H1 (cell line): ENCODE measurements around the gene LTBP3. TPM values are rescaled to one million over a fixed set of nuclear protein-coding genes. Genes with fewer than 3 reads are reported as not detected.

ENCODE experiments used
- CTCF ChIA-PET: fragments of 300-600 bp; sonication (Branson Sonifier 250); formaldehyde crosslinking; loops from one replicate; lab custom pipeline; 2021; ENCODE audit not compliant: partially characterized antibody; lab: Charles Lee
- POLR2A ChIA-PET: fragments of 300-600 bp; sonication (Branson Sonifier 250); formaldehyde crosslinking; loops from one replicate; lab custom pipeline; 2021; ENCODE audit warnings: inconsistent platforms; ENCODE audit not compliant: partially characterized antibody; lab: Charles Lee
- DNase-seq, 2 experiments: peaks; one replicate each; pipeline versions ENCODE4 v3.0.0 to v3.0.0-alpha.2; 2010 to 2022; ENCODE audit warnings: low spot score in 2 of 2, low read depth in 1 of 2, mixed read lengths in 1 of 2
- FAIRE-seq: peaks from 2 replicates; lab custom pipeline; 2011; peaks lifted over from hg19 to GRCh38; lab: Jason Lieb, UNC
- H2AFZ ChIP-seq: 2 replicates; pipeline ENCODE4 v1.8.1; 2012; ENCODE audit warnings: low read length, inconsistent platforms
- H2AK5ac ChIP-seq: 2 replicates; pipeline ENCODE4 v1.6.1; 2013; ENCODE audit warnings: low read depth, low read length
- H2BK120ac ChIP-seq: replicated peaks from 2 replicates; pipeline ENCODE3; 2013; ENCODE audit warnings: low read depth, low read length, inconsistent platforms
- H2BK12ac ChIP-seq: 2 replicates; pipeline ENCODE4 v1.6.1; 2013; ENCODE audit warnings: low read depth, low read length
- H2BK15ac ChIP-seq: 2 replicates; pipeline ENCODE4 v1.6.1; 2013; ENCODE audit warnings: low read length
- H2BK20ac ChIP-seq: 2 replicates; pipeline ENCODE4 v1.6.1; 2013; ENCODE audit warnings: low read length
- H2BK5ac ChIP-seq: 2 replicates; pipeline ENCODE4 v1.6.1; 2013; ENCODE audit warnings: low read depth, low read length
- H3K14ac ChIP-seq: 2 replicates; pipeline ENCODE4 v1.6.1; 2013; ENCODE audit warnings: inconsistent platforms; ENCODE audit not compliant: insufficient read length
- H3K18ac ChIP-seq: 2 replicates; pipeline ENCODE4 v1.6.1; 2013; ENCODE audit warnings: low read length; ENCODE audit errors: extremely low read depth
- H3K23ac ChIP-seq: 2 replicates; pipeline ENCODE4 v1.6.1; 2013; ENCODE audit warnings: inconsistent platforms; ENCODE audit not compliant: insufficient read length
- H3K23me2 ChIP-seq: 2 replicates; pipeline ENCODE4 v1.6.1; 2013; ENCODE audit warnings: low read depth, low read length
- H3K27ac ChIP-seq: 2 replicates; pipeline ENCODE4 v1.6.1; 2011; ENCODE audit warnings: low read depth, low read length, inconsistent platforms
- H3K27me3 ChIP-seq, 4 experiments: replicated peaks in 1 of 4; 1 replicate in 1 of 4; 2 replicates in 3 of 4; pipeline versions ENCODE4 v1.6.1 to v1.8.1; 2011 to 2013; ENCODE audit warnings: low read length in 3 of 4, mild to moderate bottlenecking in 3 of 4, inconsistent platforms in 2 of 4, mixed read lengths in 2 of 4, moderate library complexity in 1 of 4; ENCODE audit not compliant: control insufficient read depth in 3 of 4, insufficient read depth in 3 of 4; ENCODE audit errors: extremely low read depth in 1 of 4
- H3K36me3 ChIP-seq, 4 experiments: 2 replicates each; pipeline versions ENCODE4 v1.6.1 to v1.8.1; 2011 to 2013; ENCODE audit warnings: mild to moderate bottlenecking in 4 of 4, low read length in 3 of 4, moderate library complexity in 2 of 4, control low read depth in 1 of 4, inconsistent platforms in 1 of 4; ENCODE audit not compliant: insufficient read depth in 4 of 4, control insufficient read depth in 2 of 4
- H3K4ac ChIP-seq: replicated peaks from 2 replicates; pipeline ENCODE3; 2013; ENCODE audit warnings: low read length, low read depth, mixed read lengths, inconsistent platforms; ENCODE audit not compliant: insufficient read length
- H3K4me1 ChIP-seq, 4 experiments: replicated peaks in 1 of 4; 1 replicate in 1 of 4; 2 replicates in 3 of 4; pipeline versions ENCODE4 v1.6.1 to v1.8.1; 2011 to 2013; ENCODE audit warnings: low read length in 3 of 4, inconsistent platforms in 2 of 4, mixed read lengths in 1 of 4; ENCODE audit not compliant: insufficient read depth in 4 of 4, control insufficient read depth in 3 of 4
- H3K4me2 ChIP-seq, 2 experiments: 2 replicates each; pipeline versions ENCODE4 v1.6.1 to v1.8.1; 2011 to 2013; ENCODE audit warnings: low read depth in 2 of 2, low read length in 2 of 2, control low read depth in 1 of 2, inconsistent platforms in 1 of 2, mild to moderate bottlenecking in 1 of 2; ENCODE audit not compliant: insufficient read depth in 1 of 2
- H3K4me3 ChIP-seq, 4 experiments: fragments of 200-600, 300-600 bp in 1 of 4; sonication (generic), shearing (Covaris generic), sonication (Bioruptor Twin) in 1 of 4; 2 replicates each; pipeline versions ENCODE4 v1.5.1 to v1.8.1; 2011 to 2016; ENCODE audit warnings: low read length in 4 of 4, low read depth in 3 of 4, control low read depth in 2 of 4, inconsistent platforms in 2 of 4, mild to moderate bottlenecking in 2 of 4, mixed read lengths in 1 of 4, moderate library complexity in 1 of 4; ENCODE audit not compliant: insufficient read depth in 2 of 4; ENCODE audit errors: extremely low read depth in 1 of 4
- H3K56ac ChIP-seq: replicated peaks from 2 replicates; pipeline ENCODE3; 2013; ENCODE audit warnings: low read depth, mild to moderate bottlenecking, mixed read lengths, low read length, inconsistent platforms; ENCODE audit not compliant: insufficient read length
- H3K79me1 ChIP-seq: 2 replicates; pipeline ENCODE4 v1.6.1; 2013; ENCODE audit warnings: low read depth, low read length, control low read depth
- H3K79me2 ChIP-seq, 2 experiments: 2 replicates each; pipeline versions ENCODE4 v1.6.1 to v1.8.1; 2012 to 2013; ENCODE audit warnings: low read length in 2 of 2, mild to moderate bottlenecking in 2 of 2, inconsistent platforms in 1 of 2; ENCODE audit not compliant: insufficient read depth in 2 of 2, control insufficient read depth in 1 of 2
- H3K9ac ChIP-seq, 4 experiments: replicated peaks in 1 of 4; 1 replicate in 1 of 4; 2 replicates in 3 of 4; pipeline versions ENCODE4 v1.6.1 to v1.8.1; 2011 to 2013; ENCODE audit warnings: low read depth in 3 of 4, low read length in 3 of 4, control low read depth in 2 of 4, mild to moderate bottlenecking in 2 of 4, moderate library complexity in 2 of 4, inconsistent platforms in 1 of 4; ENCODE audit errors: extremely low read depth in 1 of 4
- H3K9me3 ChIP-seq, 2 experiments: 2 replicates each; pipeline versions ENCODE4 v1.6.1 to v1.8.1; 2012 to 2013; ENCODE audit warnings: mild to moderate bottlenecking in 2 of 2, moderate library complexity in 2 of 2, control low read depth in 1 of 2, inconsistent platforms in 1 of 2, low read depth in 1 of 2, low read length in 1 of 2, mixed read lengths in 1 of 2; ENCODE audit not compliant: insufficient read depth in 2 of 2
- H4K20me1 ChIP-seq, 2 experiments: replicated peaks in 1 of 2; 2 replicates each; pipeline versions ENCODE3 to v1.8.1; 2011 to 2013; ENCODE audit warnings: inconsistent platforms in 2 of 2, low read length in 2 of 2, mild to moderate bottlenecking in 1 of 2; ENCODE audit not compliant: insufficient read depth in 2 of 2, control insufficient read depth in 1 of 2
- H4K5ac ChIP-seq: 2 replicates; pipeline ENCODE4 v1.6.1; 2013; ENCODE audit warnings: low read length, low read depth, mixed read lengths, inconsistent platforms; ENCODE audit not compliant: insufficient read length
- H4K8ac ChIP-seq: 2 replicates; pipeline ENCODE4 v1.8.0; 2013; ENCODE audit warnings: mild to moderate bottlenecking, moderate library complexity, low read length, inconsistent platforms; ENCODE audit not compliant: insufficient read depth; ENCODE audit errors: extremely low read depth
- H4K91ac ChIP-seq: replicated peaks from 2 replicates; pipeline ENCODE3; 2013; ENCODE audit warnings: low read length, mixed read lengths, inconsistent platforms; ENCODE audit not compliant: insufficient read length
- BCL11A ChIP-seq, 2 experiments: IDR thresholded peaks; one replicate each; pipeline ENCODE4 v1.6.1; 2011; ENCODE audit warnings: low read depth in 2 of 2, low read length in 2 of 2, mild to moderate bottlenecking in 2 of 2
- HDAC2 ChIP-seq, 2 experiments: fragments of 300-600 bp in 1 of 2; sonication (generic) in 1 of 2; IDR thresholded peaks; 2 replicates each; pipeline ENCODE4 v1.6.1; 2011 to 2012; ENCODE audit warnings: low read depth in 2 of 2, low read length in 2 of 2, mild to moderate bottlenecking in 2 of 2, moderate library complexity in 2 of 2, borderline replicate concordance in 1 of 2, inconsistent platforms in 1 of 2
- KDM5A ChIP-seq: fragments of 200-600 bp; IDR thresholded peaks from 2 replicates; pipeline ENCODE4 v1.7.1; 2012; ENCODE audit warnings: mild to moderate bottlenecking, low read length, inconsistent platforms, mixed read lengths
- RAD21 ChIP-seq, 2 experiments: IDR thresholded peaks in 1 of 2; conservative IDR thresholded peaks in 1 of 2; 2 replicates each; pipeline ENCODE4 v1.6.1; 2011; ENCODE audit warnings: low read depth in 2 of 2, low read length in 2 of 2, improper control_type of control experiment in 1 of 2, inconsistent platforms in 1 of 2, mild to moderate bottlenecking in 1 of 2, moderate library complexity in 1 of 2
- RBBP5 ChIP-seq: IDR thresholded peaks from 2 replicates; pipeline ENCODE4 v1.7.1; 2012; ENCODE audit warnings: low read depth, mild to moderate bottlenecking, inconsistent platforms, low read length, moderate library complexity, borderline replicate concordance
- WGBS, 2 experiments: shearing (Covaris generic) in 1 of 2; methylation state at CpG; one replicate each; pipeline versions ENCODE4 v1.1.6 to v1.1.7; 2013 to 2015; ENCODE audit warnings: low lambda C conversion rate in 2 of 2, mixed read lengths in 2 of 2, inconsistent platforms in 1 of 2, low coverage in 1 of 2, missing lambda C conversion rate in 1 of 2; ENCODE audit not compliant: insufficient replicate concordance in 2 of 2, insufficient coverage in 1 of 2, insufficient read length in 1 of 2; ENCODE audit errors: extremely low coverage in 1 of 2, missing lambda C conversion rate in 1 of 2; 5-methylcytosine and 5-hydroxymethylcytosine counted together
- polyA plus RNA-seq, 7 experiments: library from polyadenylated mRNA; depleted of rRNA in 3 of 7; stranded (reverse) in 5 of 7; unstranded in 2 of 7; fragments of >200 nt in 5 of 7; fragments of 200-250 nt in 2 of 7; gene quantifications; 1 replicate in 5 of 7; 2 replicates in 1 of 7; 4 replicates in 1 of 7; pipeline versions ENCODE4 v1.2.1 to v1.2.3, GENCODE V29; 2011 to 2013; ENCODE audit warnings: missing spikeins in 2 of 7, mixed read lengths in 2 of 7
- total RNA-seq: library from RNA; stranded (reverse); fragmentation: NEBNext Ultra II Directional; extraction: Animal tissue kit (Norgen Biotek cat#: 25700); gene quantifications from 2 replicates; pipeline ENCODE4 v1.2.1, GENCODE V29; 2021
- TF ChIP-seq, protein P1 (sequence below), 3 experiments: IDR thresholded peaks; 1 replicate in 2 of 3; 2 replicates in 1 of 3; pipeline versions ENCODE4 v1.5.1 to v1.6.1; 2011; ENCODE audit warnings: low read length in 3 of 3, mild to moderate bottlenecking in 3 of 3, inconsistent platforms in 2 of 3, low read depth in 1 of 3, moderate library complexity in 1 of 3; ENCODE audit not compliant: insufficient read depth in 1 of 3; ENCODE audit errors: control extremely low read depth in 1 of 3

Gene LTBP3
- total and polyA plus RNA-seq, 2 of the 8 experiments (the other 6 are each of a cell fraction or from before 2014, with no cell fraction given): 12.8 to 17.8 TPM

DNA sequence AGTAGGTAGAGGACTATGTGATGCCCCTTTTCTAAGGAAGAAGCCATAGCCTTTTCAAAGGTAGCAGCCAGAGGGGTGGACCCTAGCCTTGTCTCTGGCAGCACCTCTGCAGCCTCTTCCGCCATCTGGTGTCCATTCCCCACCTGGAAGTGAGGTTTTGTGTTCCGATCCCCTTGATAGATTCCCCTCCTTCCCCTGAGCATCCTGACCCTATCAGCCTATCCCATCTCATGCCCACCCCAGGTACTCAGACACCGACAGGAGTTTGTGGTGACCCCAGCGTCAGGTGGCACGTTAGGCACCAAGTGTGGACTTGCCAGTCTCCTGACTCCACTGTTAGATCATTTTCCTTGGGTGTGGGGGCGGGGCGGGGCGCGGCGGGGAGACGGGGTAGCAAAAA, 13.8 kb upstream of the LTBP3 start:
- H3K56ac ChIP-seq: no peak overlapping the region
- no peak overlapping the region for H3K4ac ChIP-seq
- TF ChIP-seq RBBP5 (no peak), RAD21 (IDR thresholded peaks at IDR 0.05 in 1 of 2, conservative IDR thresholded peaks at IDR 0.05 in 1 of 2; ENCODE audit: low read depth in 2 of 2, low read length in 2 of 2) (peak; percentile 63 to 71), KDM5A (0 out of 2 replicates have a peak, but pooled peaks have one; percentile 13), HDAC2 (IDR thresholded peaks at IDR 0.05; ENCODE audit: borderline replicate concordance in 1 of 2, low read depth in 2 of 2, low read length in 2 of 2) (no peak), BCL11A (IDR thresholded peaks at IDR 0.05; ENCODE audit: low read depth in 2 of 2, low read length in 2 of 2) (no peak)
- TF ChIP-seq, protein P1, sequence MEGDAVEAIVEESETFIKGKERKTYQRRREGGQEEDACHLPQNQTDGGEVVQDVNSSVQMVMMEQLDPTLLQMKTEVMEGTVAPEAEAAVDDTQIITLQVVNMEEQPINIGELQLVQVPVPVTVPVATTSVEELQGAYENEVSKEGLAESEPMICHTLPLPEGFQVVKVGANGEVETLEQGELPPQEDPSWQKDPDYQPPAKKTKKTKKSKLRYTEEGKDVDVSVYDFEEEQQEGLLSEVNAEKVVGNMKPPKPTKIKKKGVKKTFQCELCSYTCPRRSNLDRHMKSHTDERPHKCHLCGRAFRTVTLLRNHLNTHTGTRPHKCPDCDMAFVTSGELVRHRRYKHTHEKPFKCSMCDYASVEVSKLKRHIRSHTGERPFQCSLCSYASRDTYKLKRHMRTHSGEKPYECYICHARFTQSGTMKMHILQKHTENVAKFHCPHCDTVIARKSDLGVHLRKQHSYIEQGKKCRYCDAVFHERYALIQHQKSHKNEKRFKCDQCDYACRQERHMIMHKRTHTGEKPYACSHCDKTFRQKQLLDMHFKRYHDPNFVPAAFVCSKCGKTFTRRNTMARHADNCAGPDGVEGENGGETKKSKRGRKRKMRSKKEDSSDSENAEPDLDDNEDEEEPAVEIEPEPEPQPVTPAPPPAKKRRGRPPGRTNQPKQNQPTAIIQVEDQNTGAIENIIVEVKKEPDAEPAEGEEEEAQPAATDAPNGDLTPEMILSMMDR (IDR thresholded peaks at IDR 0.05; ENCODE audit: control extremely low read depth in 1 of 3, insufficient read depth in 1 of 3, low read depth in 1 of 3, low read length in 3 of 3): peak in 2 of 3 experiments; percentile 55 to 77; a peak in 2 of 4 replicates
- TF ChIP-seq, all 59 proteins: peak for 3
- H3K79me1 ChIP-seq: peaks cover 2% of the 10 kb centered on the region; the same call in 1 of the 2 replicates
- H3K36me3 ChIP-seq: no peaks in the 10 kb centered on the region
- H3K9ac ChIP-seq: no peak overlapping the region
- ChIA-PET POLR2A (interaction anchor here (1.0 to 3.4 kb wide), 16 partner anchors 8 to 74 kb away, joined by 3 to 25 read pairs (median 5); partner anchors contain the start of genes LTBP3, MALAT1 and MAP3K11), CTCF (interaction anchor here (0.8 to 16.3 kb wide), 16 partner anchors 11 to 113 kb away, joined by 3 to 284 read pairs (median 6); partner anchors contain the start of genes KCNK7, LTBP3, SCYL1 and SIPA1)
- peaks cover 15 to 23% of the 10 kb centered on the region in 2 experiments for H4K20me1 ChIP-seq
- no peak for DNase-seq
- peaks cover 8 to 27% (median 20%) of the 10 kb centered on the region in 4 experiments for H3K27me3 ChIP-seq
- peaks cover 13 to 38% (median 22%) of the 10 kb centered on the region in 4 experiments for H3K4me1 ChIP-seq
- H2BK5ac ChIP-seq: no peak overlapping the region
- H2BK15ac ChIP-seq: no peak overlapping the region
- FAIRE-seq: no peak
- H3K79me2 ChIP-seq: peaks cover 0 to 11% of the 10 kb centered on the region in 2 experiments; a peak in 1 of 4 replicates
- no peaks in the 10 kb centered on the region for H3K9me3 ChIP-seq
- H3K4me2 ChIP-seq: peak overlapping the region; percentile 72 to 80
- no peak overlapping the region for H2BK20ac ChIP-seq
- H3K14ac ChIP-seq: no peak overlapping the region
- H3K27ac ChIP-seq: no peak overlapping the region
- peaks cover 14% of the 10 kb centered on the region; the same call in 1 of the 2 replicates for H3K23me2 ChIP-seq
- WGBS, 2 experiments: 12% methylated on average over 5 of the region's 11 CpGs; no CpG with 5 or more reads in 1 of the 2 experiments
- no peak overlapping the region for H2BK12ac ChIP-seq
- peak overlapping the region; percentile 8; the same call in 1 of the 2 replicates for H4K8ac ChIP-seq
- H4K5ac ChIP-seq: peak overlapping the region; percentile 55
- H2AFZ ChIP-seq: no peak overlapping the region
- no peak overlapping the region for H3K23ac ChIP-seq
- peak overlapping the region; percentile 31 to 91 (median 38); a peak in 6 of 8 replicates for H3K4me3 ChIP-seq
- no peak overlapping the region for H4K91ac ChIP-seq
- H2AK5ac ChIP-seq: no peak overlapping the region
- H3K18ac ChIP-seq: no peak overlapping the region
- H2BK120ac ChIP-seq: no peak overlapping the region
